GM19043 (cell line): Measurements from ENCODE around the gene SOBP.

Source experiments
- ATAC-seq: cut with Tn5 transposase; IDR thresholded peaks from one replicate; pipeline ENCODE4 v1.9.1; 2021; ENCODE audit warnings: low read depth; ENCODE audit not compliant: unreplicated experiment

The SOBP gene

DNA sequence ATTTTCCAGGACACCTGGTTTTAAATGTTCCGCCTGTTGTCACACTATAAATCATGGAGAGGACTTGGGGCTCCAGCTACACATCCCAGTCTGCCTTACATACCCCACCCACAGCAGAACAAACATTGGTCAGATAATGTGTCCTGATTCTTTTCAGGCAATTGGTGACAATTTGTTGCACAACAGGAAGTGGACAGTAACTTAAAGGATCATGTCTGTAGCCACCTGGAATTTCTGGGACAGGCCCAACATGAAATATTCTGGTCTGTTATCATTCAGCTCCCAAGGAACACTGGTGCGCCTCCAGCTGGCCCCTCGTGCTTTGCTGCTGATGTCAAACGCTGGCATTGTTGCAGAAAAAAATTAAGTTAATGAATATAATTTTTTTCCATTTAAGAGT is 117.2 kb downstream of the SOBP start:
- ATAC-seq: no peak

DNA sequence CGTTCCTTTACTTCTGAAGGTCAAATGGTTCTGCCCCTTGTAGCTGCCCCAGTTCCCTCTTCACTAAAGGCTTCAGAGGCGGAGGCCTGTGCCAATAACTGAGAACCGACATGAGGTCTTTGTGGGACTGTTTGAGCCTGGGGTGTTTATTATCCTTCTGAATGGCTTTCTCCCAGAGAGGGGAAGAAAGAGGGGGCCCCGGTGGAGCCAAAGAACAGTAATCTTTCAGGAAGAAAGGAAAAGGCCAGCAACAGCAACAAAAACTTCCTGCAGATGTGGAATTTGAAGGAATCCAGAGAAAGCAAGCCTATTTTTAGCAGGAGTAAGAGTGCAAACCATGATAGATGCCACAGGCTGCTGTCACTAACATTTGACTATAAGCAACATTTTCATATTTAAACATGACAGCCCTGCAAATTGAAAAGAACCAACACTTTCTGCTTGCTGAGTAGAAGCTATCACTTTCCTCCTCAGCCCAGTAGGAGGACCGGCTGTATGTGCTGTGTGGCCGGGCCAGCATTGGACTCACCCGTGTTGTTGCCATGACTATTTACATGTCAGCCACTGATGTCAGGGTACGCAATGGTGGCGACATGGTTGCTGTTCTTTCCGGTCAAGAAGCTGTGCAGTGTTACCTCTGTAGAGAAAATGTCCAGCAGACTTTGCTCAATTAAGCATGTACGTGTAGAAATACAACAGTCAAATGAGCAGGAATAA is 121.3 kb downstream of the SOBP start:
- ATAC-seq: no peak

DNA sequence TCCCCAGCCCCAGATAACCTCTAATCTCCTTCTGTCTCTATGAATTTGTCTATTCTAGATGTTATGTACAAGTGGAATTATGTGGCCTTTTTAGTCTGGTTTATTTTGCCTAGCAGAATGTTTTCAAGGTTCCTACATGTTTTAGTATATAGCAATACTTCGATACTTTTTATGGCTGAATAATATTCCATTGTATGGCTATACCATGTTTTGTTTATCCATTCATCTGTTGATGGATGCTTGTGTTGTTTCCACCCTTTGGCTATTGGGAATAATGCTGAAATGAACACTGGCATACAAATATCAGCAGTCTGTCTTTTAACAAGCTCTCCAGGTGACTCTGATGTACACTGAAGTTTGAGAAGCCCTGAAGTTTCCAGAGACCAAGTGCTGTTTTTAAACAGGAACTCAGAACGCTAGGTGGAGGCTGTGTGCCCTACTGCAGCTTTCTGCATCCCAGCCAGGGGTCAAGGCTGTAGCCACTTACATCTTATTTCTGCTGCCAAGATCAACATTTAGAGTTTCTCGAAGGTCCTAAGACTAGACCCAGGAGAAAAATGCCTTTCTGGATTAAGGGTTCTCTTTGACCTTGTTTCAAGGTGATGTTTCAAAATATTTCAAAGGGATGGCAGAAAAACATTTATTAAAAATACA is 123.0 kb downstream of the SOBP start:
- no peak for ATAC-seq

DNA sequence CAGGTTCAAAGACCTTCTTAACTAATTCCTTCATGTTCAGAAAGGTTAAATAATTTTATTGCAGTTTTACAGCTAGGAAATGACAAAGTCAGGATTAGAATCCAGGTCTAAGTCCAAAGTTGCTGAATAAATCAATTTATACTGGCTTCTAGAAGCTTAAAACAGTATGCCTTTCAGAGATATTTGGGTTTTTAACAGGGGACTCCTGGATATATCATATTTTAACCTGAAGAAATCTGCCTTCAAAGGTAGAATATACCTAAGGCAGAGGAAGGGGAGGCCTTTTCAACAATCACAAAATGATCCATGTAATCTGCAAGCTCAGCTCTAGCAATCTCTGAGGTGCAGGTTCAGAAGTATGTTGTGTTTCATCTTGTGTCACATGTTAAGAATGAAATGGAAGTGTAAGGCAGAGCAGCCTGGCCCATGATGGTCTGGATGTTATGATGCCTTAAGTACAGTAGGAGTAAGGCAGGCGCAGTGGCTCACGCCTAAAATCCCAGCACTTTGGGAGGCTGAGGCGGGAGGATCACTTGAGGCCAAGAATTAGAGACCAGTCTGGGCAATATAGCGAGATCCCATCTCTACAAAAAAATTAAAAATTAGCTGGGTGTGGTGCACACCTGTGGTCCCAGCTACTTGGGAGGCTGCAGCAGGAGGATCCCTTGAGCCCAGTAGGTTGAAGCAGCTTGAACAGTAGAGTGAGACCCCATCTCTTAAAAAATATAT is 123.9 kb downstream of the SOBP start:
- no peak for ATAC-seq

DNA sequence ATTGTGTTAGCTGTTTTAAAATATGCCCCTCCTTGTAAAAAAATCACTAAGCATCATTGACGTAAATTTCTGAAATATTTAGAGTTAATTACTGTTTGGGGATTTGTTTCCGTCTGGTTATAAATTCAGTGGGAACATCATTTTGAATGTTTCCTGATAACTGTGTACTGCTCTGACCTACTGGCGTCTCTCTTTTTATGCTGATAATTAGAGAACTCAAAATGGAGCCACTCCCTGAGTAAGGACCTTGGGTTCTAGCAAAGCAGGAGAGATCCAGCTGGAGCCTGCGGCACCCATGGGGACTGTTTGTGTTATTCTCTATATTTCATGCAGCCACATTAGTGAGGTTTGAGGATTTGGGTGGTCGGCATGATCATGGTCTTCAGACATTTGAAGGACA is 124.9 kb downstream of the SOBP start:
- ATAC-seq: no peak

DNA sequence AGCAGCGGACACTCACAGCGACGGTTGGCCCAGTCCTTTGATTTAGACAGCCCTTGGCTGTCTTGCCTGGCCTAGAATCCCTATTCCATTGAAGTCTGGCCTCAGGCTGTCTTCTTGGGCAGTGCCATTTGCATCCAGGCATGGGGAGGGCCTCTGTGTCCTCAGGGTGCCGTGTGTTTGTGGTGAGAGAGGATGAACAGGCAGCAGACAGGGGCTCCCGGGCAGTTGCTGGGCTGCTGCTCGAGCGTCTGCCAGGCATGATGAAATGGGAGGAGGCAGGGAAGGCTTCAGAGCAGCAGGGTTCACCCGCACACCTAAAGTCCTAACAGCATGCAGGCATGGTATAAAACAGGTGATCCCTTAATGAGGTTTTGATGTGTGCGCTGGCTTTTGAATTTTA is 126.9 kb downstream of the SOBP start:
- ATAC-seq: no peak

DNA sequence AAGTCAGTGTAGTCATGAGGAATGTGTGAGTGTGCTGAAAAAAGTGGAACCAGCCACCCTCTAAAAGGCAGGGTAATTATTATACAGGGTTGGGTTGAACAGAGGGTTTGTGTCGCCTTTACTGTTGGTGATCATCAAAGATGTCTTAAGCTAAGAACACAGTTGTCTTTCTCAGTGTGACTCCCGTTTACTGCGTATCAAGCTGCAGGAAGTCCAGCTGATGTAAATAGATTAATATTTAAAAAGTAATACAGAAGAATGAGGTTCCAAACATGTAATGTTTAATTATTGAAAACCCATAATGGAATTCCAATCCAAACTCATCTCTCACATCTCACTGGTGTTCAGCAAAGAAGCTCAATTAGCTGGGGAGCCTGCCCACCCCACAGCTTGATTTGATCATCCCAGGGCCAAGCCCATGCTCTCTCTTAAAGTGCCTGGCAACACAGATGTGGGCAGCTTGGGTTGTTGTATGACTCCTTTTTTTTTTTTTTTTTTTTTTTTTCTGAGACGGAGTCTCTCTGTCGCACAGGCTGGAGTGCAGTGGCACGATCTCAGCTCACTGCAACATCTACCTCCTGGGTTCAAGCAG is 127.5 kb downstream of the SOBP start:
- no peak for ATAC-seq

DNA sequence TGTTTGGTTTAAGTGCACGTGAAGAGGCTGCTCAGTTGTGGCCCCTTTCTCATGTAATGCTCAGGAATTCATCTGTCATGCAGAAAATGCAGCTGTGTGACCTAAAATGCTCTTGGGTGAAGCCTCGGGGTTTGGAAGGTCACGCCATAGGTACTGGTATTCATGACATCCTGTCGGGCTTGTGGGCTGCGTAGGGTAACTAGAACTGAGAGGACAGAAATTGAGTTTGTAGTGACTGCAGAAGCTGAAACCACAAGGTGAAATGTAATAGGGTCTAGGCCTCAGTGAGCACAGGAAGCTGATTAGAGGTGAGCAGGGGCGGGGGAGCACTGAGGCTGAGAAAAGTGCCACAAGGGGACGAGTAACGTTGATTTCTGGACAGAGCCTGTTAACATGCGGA is 128.8 kb downstream of the SOBP start:
- ATAC-seq: peak; percentile 98

DNA sequence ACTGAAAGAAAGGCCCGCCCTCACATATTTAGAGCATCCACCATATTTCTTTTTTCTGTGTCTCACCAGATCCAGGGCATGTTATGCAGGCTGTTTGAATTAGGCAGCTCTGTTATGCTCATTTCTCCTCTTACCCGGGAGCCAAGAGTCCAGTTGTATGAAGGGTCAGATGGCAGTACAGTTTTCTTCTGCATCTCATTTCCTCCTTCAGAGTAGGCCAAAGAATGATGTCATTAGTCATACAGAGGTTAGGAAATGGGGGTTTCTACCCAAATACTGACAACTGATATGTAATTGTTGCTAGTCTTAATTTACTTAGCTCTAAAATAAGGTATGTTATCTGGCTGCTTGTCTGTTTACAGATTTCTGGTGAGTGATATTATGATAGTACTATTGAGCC is 130.8 kb downstream of the SOBP start:
- no peak for ATAC-seq

DNA sequence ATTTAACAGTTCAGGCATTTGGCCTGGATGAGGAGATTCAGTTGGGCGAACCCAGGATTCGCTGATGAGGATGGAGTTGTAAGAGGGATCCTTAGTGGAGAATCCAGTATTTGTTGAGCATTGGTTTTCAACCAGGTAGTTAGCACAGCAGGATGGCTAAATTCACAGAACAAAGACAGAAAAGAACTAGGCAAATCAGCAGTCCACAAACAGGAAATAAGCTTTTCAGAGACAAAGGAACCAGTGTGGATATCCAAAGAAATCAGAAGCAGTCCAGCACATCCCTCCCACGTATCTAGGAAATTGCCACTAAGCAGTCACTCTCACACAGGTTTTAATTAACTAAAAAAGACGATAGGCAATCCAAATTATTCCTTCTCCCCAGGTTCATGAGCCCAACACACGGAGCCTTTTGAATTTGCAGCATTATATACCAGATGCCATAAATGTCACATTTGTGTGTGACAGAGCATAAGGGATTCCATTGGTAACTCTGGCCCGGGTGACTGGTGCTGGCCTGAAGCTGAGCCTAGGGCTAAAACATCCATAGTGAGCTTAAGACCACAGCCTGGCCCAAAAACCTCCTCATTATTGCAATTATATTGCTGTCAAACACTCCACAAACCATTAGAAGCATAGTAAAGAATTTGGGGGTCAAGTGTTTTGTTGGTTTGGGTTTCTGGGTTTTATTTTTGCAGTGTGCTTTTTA is 131.5 kb downstream of the SOBP start:
- ATAC-seq: no peak

DNA sequence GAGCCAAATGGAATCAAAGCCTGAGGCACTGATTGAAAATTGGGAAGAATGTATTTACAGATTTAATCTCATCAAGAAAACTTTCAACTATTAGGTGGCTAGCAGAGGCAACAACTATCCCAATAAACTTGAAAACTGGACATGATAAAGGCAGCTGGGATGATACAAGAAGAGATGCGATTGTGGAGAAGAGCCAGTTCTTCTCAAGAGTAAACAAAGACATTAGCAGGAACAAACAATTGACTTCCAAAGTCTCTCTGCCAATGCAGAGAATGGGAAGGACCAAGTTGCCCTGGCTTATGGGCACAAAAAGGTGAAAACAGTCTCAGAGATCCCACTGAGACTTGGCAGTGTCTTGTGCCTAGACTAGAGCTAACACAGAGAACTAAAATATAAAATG is 132.4 kb downstream of the SOBP start:
- ATAC-seq: no peak

DNA sequence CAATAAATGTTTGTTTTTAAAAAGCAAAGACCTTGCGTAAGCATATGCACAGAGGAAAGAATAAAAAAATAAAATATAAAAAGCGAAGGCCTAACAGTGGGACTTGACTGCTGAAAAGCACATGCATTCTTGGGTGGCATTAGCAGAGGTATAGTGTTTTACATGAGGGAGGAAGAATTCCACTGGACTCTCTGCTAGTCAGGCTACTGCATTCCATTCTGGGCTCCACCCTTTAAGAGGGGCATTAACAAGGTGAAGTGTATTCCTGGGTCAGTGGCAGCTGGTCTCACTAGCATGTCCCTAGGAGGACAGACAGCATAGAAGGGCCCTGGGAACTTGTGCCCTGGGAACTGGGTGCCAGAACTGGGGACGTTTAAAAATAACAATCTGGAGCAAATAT is 134.1 kb downstream of the SOBP start:
- ATAC-seq: no peak

DNA sequence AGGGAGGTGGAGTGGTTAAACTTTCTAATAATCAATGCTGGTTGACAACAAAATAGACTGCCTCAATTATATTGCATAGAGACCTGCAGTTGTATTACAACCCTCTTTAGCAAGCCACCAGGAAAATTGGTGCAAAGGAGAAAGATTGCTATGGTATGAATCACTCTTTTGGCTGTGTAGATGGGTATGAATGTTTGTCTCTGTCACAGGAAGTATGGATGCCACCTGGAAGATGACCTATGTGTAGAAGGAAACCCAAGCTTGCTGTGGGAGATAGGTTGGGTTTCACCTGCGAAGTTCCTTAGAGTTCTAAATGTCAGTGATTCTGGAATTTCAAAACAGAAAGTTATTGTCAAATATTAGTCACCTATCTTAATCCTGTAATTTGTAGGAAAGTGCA is 134.6 kb downstream of the SOBP start:
- ATAC-seq: no peak

DNA sequence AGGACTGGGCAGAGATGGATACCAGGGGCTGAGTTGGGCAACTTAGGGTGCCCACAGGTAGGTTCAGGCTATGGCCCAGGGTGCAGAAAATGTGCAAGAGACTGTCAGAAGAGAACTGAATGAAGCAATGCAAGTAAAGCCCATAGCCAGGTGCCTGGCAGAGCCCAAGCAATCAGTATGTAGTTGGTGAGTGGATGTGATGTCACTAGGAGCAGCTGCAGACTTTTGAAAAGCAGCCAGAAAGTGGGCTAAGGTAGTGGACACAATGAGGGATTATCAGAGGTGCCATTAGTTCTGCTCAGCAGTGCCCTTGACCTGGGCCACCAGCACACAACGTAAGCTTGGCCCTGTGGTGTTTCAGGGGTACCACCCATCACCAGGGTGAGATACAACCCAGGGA is 135.3 kb downstream of the SOBP start:
- ATAC-seq: no peak

DNA sequence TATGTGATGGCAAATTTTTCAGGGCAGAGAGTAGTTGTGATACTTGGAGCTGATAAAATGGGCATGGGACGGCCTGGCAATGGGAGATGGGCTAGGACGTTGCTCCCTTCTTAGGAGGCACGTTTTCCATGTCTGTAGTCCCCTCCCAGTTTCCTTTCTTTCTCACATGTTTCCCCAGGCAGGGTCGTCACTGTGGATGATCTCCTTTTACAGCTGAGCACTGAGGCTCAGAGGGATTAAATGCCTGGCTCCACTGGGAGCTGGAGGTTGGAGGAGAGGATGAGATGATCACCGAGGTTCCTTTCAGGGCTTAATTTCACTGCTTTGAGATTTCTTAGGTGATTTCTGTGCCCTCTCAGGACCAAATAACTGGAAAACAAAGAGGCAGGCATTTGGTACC is 136.7 kb downstream of the SOBP start:
- no peak for ATAC-seq

DNA sequence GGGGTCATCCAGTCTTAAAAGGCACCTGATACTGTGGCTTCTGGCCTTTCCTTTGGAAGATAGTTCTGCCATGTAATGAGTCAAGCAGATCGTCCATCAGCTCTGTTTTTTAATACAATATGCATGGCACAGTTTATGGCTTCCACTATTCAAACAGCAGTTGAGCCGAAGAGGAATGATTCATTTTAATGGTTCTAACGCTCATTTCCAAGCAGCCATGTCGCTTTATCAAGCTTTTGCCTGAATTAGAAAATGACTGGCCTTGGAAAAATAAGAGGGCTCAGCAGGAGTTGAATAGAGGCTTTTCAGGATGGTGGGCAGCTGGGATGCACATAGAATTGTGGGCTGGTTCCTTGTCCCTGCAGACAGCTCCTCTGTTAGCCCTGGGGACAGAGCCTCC is 138.1 kb downstream of the SOBP start:
- no peak for ATAC-seq

DNA sequence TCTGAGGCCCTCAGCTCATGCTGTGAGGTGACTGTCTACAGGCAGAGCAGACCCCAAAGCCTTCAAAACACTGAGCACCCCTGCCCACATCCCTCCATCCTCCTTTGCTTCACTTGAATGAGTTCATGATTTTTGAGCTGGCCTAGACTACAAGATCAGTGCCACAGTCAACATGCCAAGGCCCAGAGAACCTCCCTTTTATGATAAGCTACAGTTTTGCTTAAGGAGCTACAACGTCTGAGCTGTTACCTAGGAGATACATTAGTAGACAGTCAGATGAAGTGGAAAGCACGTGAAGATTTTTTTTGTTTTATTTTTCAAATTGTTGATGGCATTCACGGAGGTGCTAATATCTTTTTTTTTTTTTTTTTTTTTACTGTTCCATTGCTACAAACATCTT is 139.0 kb downstream of the SOBP start:
- ATAC-seq: no peak

DNA sequence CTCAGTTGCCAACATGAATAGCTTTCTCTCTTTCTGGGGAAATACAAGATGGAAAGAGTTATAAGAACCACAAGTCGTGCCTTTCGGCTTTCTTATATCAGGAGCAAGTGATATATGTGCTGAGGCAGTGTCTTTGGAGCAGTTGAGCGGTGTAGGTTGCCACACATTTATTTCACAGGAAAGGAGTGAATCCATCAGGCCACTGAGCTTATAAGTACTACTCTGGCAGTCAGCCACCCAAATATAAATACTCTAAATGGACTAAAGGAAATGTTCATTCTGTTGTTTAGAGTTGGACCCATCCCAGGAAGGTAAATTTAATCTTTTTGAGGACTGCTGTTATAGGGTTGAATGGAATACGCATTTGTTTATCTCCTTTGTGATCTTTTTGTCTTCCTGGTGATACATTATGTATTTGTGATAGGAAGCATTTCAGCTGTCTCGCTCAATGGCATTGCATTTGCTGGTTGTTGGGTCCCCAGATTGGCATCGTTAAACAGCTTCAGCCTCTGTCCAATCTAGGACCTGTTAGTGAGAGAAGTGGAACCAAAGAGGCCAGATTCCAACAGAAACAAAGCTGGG is 139.7 kb downstream of the SOBP start:
- no peak for ATAC-seq

DNA sequence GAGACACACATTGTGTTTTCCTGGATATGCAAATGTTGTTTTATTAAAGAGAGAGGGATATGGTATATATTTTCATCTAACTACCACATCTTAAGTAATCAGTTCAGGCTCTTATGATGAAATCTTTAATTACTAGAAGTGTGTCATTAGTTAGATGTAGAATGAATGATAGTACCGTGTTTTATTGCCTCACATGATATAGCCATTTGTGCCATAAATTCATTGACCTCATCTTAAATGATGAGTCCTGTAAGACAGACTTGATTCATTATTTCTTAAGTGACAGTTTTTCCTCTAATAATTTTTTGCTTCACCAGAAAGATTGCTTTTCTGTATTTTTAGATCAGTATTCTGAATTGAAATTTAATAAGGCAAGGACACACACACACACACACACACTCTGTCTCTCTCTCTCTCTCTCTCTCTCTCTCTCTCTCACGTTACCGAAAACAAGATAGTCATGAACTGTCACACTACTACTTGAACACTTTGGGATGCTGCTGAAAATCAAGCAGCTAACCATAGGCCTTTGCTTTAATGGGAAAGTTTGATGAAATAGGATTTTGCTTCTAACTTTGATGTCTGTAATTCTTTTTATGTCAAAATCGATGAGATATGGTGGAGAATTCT is 140.5 kb downstream of the SOBP start:
- ATAC-seq: no peak
